ENCODE measurements around the gene CISD3.

CISD3 gene

GRCh38 chr17:38779965-38780752, 50.0 kb downstream of the CISD3 start:
- H3K4me3 ChIP-seq (replicated peaks in 1 of 2; ENCODE audit: low read depth in 2 of 2, low read length in 2 of 2) = no peak overlapping the region
- DNase-seq (ENCODE audit: low read depth in 2 of 2) = no peak
- TF ChIP-seq CTCF (IDR thresholded peaks at IDR 0.05; ENCODE audit: low read depth, low read length) = no peak

GRCh38 chr17:38783227-38783626, 53.1 kb downstream of the CISD3 start:
- H3K4me3 ChIP-seq (replicated peaks in 1 of 2; ENCODE audit: low read depth in 2 of 2, low read length in 2 of 2) = no peak overlapping the region
- DNase-seq (ENCODE audit: low read depth in 2 of 2) = no peak
- no peak for TF ChIP-seq CTCF (IDR thresholded peaks at IDR 0.05; ENCODE audit: low read depth, low read length)
